GM13976 (cell line): ENCODE data around the gene DNAH6.

ENCODE experiments used
- DNase-seq: peaks from one replicate; pipeline ENCODE4 v3.0.0; 2012; ENCODE audit warnings: low spot score
- CTCF ChIP-seq: IDR thresholded peaks from 2 replicates; pipeline ENCODE4 v1.5.1; 2012; ENCODE audit warnings: borderline replicate concordance, mild to moderate bottlenecking; ENCODE audit not compliant: insufficient read depth; ENCODE audit errors: extremely low read depth, missing control alignments, control extremely low read depth
- in situ Hi-C: fragments of 300-500 bp; cut with MboI; formaldehyde crosslinking; loops from one replicate; pipeline ENCODE4 v1.12.0; 2022; ENCODE audit warnings: low sequenced_read_pairs, mixed read lengths, inconsistent platforms; ENCODE audit not compliant: unreplicated experiment

DNAH6 gene

GRCh38 chr2:84631985-84632384 lies 115.7 kb downstream of the DNAH6 start:
- no peak for TF ChIP-seq CTCF
- DNase-seq = no peak
- in situ Hi-C loops = loop anchor here (25.0 kb wide), 1 partner anchor 230 kb away; no protein-coding TSS in a partner anchor

GRCh38 chr2:84636080-84636971 lies 120.0 kb downstream of the DNAH6 start:
- DNase-seq = no peak
- in situ Hi-C loops = loop anchor here (25.0 kb wide), 1 partner anchor 226 kb away; no protein-coding TSS in a partner anchor
- no peak for TF ChIP-seq CTCF

- DNase-seq = no peak
- in situ Hi-C loops = loop anchor here (25.0 kb wide), 1 partner anchor 223 kb away; no protein-coding TSS in a partner anchor
- TF ChIP-seq CTCF = no peak
Observed at GRCh38 chr2:84639751-84640150, 123.5 kb downstream of the DNAH6 start.

GRCh38 chr2:84640411-84640810 lies 124.1 kb downstream of the DNAH6 start:
- no peak for DNase-seq
- TF ChIP-seq CTCF = no peak
- in situ Hi-C loops = loop anchor here (25.0 kb wide), 1 partner anchor 222 kb away; no protein-coding TSS in a partner anchor

- no peak for TF ChIP-seq CTCF
- no peak for DNase-seq
- in situ Hi-C loops = loop anchor here (25.0 kb wide), 1 partner anchor 221 kb away; no protein-coding TSS in a partner anchor
Observed at GRCh38 chr2:84641021-84641420, 124.7 kb downstream of the DNAH6 start.

- DNase-seq = no peak
- TF ChIP-seq CTCF = no peak
- in situ Hi-C loops = loop anchor here (25.0 kb wide), 1 partner anchor 218 kb away; no protein-coding TSS in a partner anchor
Observed at GRCh38 chr2:84643991-84644390, 127.7 kb downstream of the DNAH6 start.
